Metanephros (tissue), 2 donors: ENCODE measurements around the gene TRAPPC11. TPM values are rescaled to one million over a fixed set of nuclear protein-coding genes. Genes with fewer than 3 reads are reported as not detected.

Experiments used
- small RNA-seq: library from RNA; depleted of rRNA; stranded (forward); fragments of <200 nt; gene quantifications from one replicate; pipeline ENCODE3, GENCODE V24; 2014; ENCODE audit warnings: low replicate concordance
- total RNA-seq: library from RNA; depleted of rRNA; stranded (reverse); fragments of >200 nt; gene quantifications from one replicate; pipeline ENCODE4 v1.2.3, GENCODE V29; 2014

TRAPPC11 gene
- total RNA-seq = 48.3 TPM

GRCh38 chr4:183659029-183659871 lies at the start of gene TRAPPC11, which contains the start of gene RWDD4:
TRAPPC11 (plus strand) TSS chr4:183659293; CDS start chr4:183663868, 4,575 bp downstream.
RWDD4 (minus strand) TSS chr4:183659185; CDS start chr4:183658952, 233 bp downstream.

Small RNA genes lying within 50 kb of the gene (small RNA-seq; reads per million reads assigned to genes)
- gene RNU6-1053P = not detected
- gene RNU6-335P = not detected
- gene RNU6-479P = not detected

Other genes with a start within 250 kb of the TRAPPC11 start
- gene CDKN2AIP, start 214.7 kb upstream of the TRAPPC11 start, total RNA-seq = 23.1 TPM
- gene ING2, start 154.2 kb upstream of the TRAPPC11 start, total RNA-seq = 8.4 TPM
- 26.9 TPM for gene RWDD4, start 108 bp upstream of the TRAPPC11 start, total RNA-seq
- 16.0 TPM for gene STOX2, start 246.0 kb downstream of the TRAPPC11 start, total RNA-seq